Hepatocyte (in vitro differentiated cells): Measurements from ENCODE around the gene LTO1. TPM values are rescaled to one million over a fixed set of nuclear protein-coding genes. Genes with fewer than 3 reads are reported as not detected.

Experiments used
- DNase-seq: peaks from one replicate; pipeline ENCODE4 v3.0.0-alpha.2; 2016; ENCODE audit warnings: low spot score
- H2AFZ ChIP-seq: fragments of 200-600 bp; sonication (generic); 2 replicates; pipeline ENCODE4 v1.6.0; 2016; ENCODE audit warnings: antibody characterized with exemption, mild to moderate bottlenecking
- H3K27ac ChIP-seq: fragments of 200-600 bp; sonication (generic); 2 replicates; pipeline ENCODE4 v1.5.1; 2016; ENCODE audit warnings: mild to moderate bottlenecking
- H3K27me3 ChIP-seq: fragments of 200-600 bp; sonication (generic); 2 replicates; pipeline ENCODE4 v1.6.1; 2016
- H3K36me3 ChIP-seq: fragments of 200-600 bp; sonication (generic); replicated peaks from 2 replicates; pipeline ENCODE4 v1.5.1; 2016; ENCODE audit warnings: low read depth; ENCODE audit not compliant: insufficient read depth
- H3K4me1 ChIP-seq: fragments of 200-600 bp; sonication (generic); 2 replicates; pipeline ENCODE4 v1.5.1; 2016; ENCODE audit warnings: mild to moderate bottlenecking, moderate library complexity; ENCODE audit not compliant: insufficient read depth
- H3K4me2 ChIP-seq: fragments of 200-600 bp; sonication (generic); 2 replicates; pipeline ENCODE4 v1.6.0; 2016
- H3K4me3 ChIP-seq: fragments of 200-600 bp; sonication (generic); 2 replicates; pipeline ENCODE4 v1.5.1; 2016; ENCODE audit warnings: mild to moderate bottlenecking
- H3K79me2 ChIP-seq: fragments of 200-600 bp; sonication (generic); 2 replicates; pipeline ENCODE4 v1.6.0; 2017; ENCODE audit warnings: mild to moderate bottlenecking
- H3K9me2 ChIP-seq: fragments of 200-600 bp; sonication (generic); replicated peaks from 2 replicates; pipeline ENCODE4 v1.6.0; 2017; ENCODE audit warnings: mild to moderate bottlenecking; ENCODE audit not compliant: insufficient read depth
- H3K9me3 ChIP-seq: fragments of 200-600 bp; sonication (generic); 2 replicates; pipeline ENCODE4 v1.5.1; 2016; ENCODE audit warnings: low read depth, mild to moderate bottlenecking
- H4K20me1 ChIP-seq: fragments of 200-600 bp; sonication (generic); 2 replicates; pipeline ENCODE4 v1.6.0; 2016; ENCODE audit warnings: mild to moderate bottlenecking; ENCODE audit not compliant: insufficient read depth, poor library complexity, severe bottlenecking
- CTCF ChIP-seq: fragments of 200-600 bp; sonication (generic); IDR thresholded peaks from 2 replicates; pipeline ENCODE4 v1.5.1; 2016; ENCODE audit warnings: antibody characterized with exemption, mild to moderate bottlenecking; ENCODE audit not compliant: poor library complexity
- EZH2 ChIP-seq: fragments of 200-600 bp; sonication (generic); IDR thresholded peaks from 2 replicates; pipeline ENCODE4 v1.6.1; 2016; ENCODE audit warnings: antibody characterized with exemption, mild to moderate bottlenecking, borderline replicate concordance
- EZH2phosphoT487 ChIP-seq: fragments of 200-600 bp; sonication (generic); IDR thresholded peaks from one replicate; pipeline ENCODE4 v1.6.1; 2018; ENCODE audit warnings: antibody characterized with exemption, mild to moderate bottlenecking, low read depth, moderate library complexity; ENCODE audit not compliant: unreplicated experiment, severe bottlenecking
- WGBS: methylation state at CpG from one replicate; pipeline ENCODE4 v1.1.6; 2016; ENCODE audit warnings: low lambda C conversion rate; ENCODE audit errors: missing lambda C conversion rate; 5-methylcytosine and 5-hydroxymethylcytosine counted together
- polyA plus RNA-seq: library from polyadenylated mRNA; unstranded; fragments of >200 nt; fragmentation: Nextera tagmentation; extraction: Ambion mirVana; gene quantifications from 2 replicates; pipeline ENCODE4 v1.2.1, GENCODE V29; 2016
- total RNA-seq: library from RNA; depleted of rRNA; stranded (reverse); fragments of >200 nt; gene quantifications from 2 replicates; pipeline ENCODE4 v1.2.3, GENCODE V29; 2014

LTO1 gene
- total and polyA plus RNA-seq, 2 experiments from 2014 or later: 12.6 to 13.4 TPM

- no peaks in the 10 kb centered on the region for H3K4me1 ChIP-seq
- H2AFZ ChIP-seq: no peak overlapping the region
These were observed 40.9 kb upstream of the LTO1 start for GRCh38 chr11:69716099-69716498.

GRCh38 chr11:69715446-69715845 lies 40.3 kb upstream of the LTO1 start:
- WGBS: 94% methylated on average over 19 of the region's 19 CpGs
- peaks cover 21% of the 10 kb centered on the region for H3K27me3 ChIP-seq
- TF ChIP-seq EZH2phosphoT487 (no peak), CTCF (no peak)

More at GRCh38 chr11:69716099-69716498, 40.9 kb upstream of the LTO1 start:
- no peaks in the 10 kb centered on the region for H4K20me1 ChIP-seq
- no peak overlapping the region for H3K4me3 ChIP-seq
- H3K27me3 ChIP-seq: peaks cover 21% of the 10 kb centered on the region
- H3K36me3 ChIP-seq: no peaks in the 10 kb centered on the region
- H3K4me2 ChIP-seq: no peak overlapping the region
- WGBS: 84% methylated on average over 11 of the region's 11 CpGs
- H3K79me2 ChIP-seq: no peaks in the 10 kb centered on the region
- no peak for DNase-seq
- H3K27ac ChIP-seq: no peak overlapping the region
- H3K9me3 ChIP-seq: no peaks in the 10 kb centered on the region
- no peaks in the 10 kb centered on the region for H3K9me2 ChIP-seq
- TF ChIP-seq EZH2phosphoT487: no peak
- TF ChIP-seq EZH2: no peak
- TF ChIP-seq CTCF: no peak

GRCh38 chr11:69711822-69712801 lies 37.0 kb upstream of the LTO1 start:
- no peak overlapping the region for H3K4me3 ChIP-seq
- no peaks in the 10 kb centered on the region for H3K9me2 ChIP-seq
- no peaks in the 10 kb centered on the region for H3K9me3 ChIP-seq
- DNase-seq: no peak
- 87% methylated on average over 28 of the region's 28 CpGs for WGBS
- no peaks in the 10 kb centered on the region for H3K79me2 ChIP-seq
- H3K4me1 ChIP-seq: no peaks in the 10 kb centered on the region
- H4K20me1 ChIP-seq: no peaks in the 10 kb centered on the region
- TF ChIP-seq EZH2 (no peak), EZH2phosphoT487 (no peak), CTCF (no peak)
- no peaks in the 10 kb centered on the region for H3K27me3 ChIP-seq
- H3K36me3 ChIP-seq: no peaks in the 10 kb centered on the region
- no peak overlapping the region for H2AFZ ChIP-seq
- no peak overlapping the region for H3K27ac ChIP-seq
- no peak overlapping the region for H3K4me2 ChIP-seq

More at GRCh38 chr11:69715446-69715845, 40.3 kb upstream of the LTO1 start:
- H3K4me1 ChIP-seq: no peaks in the 10 kb centered on the region
- no peaks in the 10 kb centered on the region for H4K20me1 ChIP-seq
- no peak overlapping the region for H2AFZ ChIP-seq
- H3K4me2 ChIP-seq: no peak overlapping the region
- DNase-seq: no peak
- no peaks in the 10 kb centered on the region for H3K9me3 ChIP-seq
- H3K36me3 ChIP-seq: no peaks in the 10 kb centered on the region
- no peak overlapping the region for H3K4me3 ChIP-seq
- H3K27ac ChIP-seq: no peak overlapping the region
- no peaks in the 10 kb centered on the region for H3K9me2 ChIP-seq
- H3K79me2 ChIP-seq: no peaks in the 10 kb centered on the region
